ENCODE data around the gene TLCD1. TPM values are rescaled to one million over a fixed set of nuclear protein-coding genes. Genes with fewer than 3 reads are reported as not detected.

TLCD1 gene, protein sequence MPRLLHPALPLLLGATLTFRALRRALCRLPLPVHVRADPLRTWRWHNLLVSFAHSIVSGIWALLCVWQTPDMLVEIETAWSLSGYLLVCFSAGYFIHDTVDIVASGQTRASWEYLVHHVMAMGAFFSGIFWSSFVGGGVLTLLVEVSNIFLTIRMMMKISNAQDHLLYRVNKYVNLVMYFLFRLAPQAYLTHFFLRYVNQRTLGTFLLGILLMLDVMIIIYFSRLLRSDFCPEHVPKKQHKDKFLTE
- polyA plus RNA-seq (not detected in 2 replicates), polyA minus RNA-seq (not detected in 2 replicates)

DNA sequence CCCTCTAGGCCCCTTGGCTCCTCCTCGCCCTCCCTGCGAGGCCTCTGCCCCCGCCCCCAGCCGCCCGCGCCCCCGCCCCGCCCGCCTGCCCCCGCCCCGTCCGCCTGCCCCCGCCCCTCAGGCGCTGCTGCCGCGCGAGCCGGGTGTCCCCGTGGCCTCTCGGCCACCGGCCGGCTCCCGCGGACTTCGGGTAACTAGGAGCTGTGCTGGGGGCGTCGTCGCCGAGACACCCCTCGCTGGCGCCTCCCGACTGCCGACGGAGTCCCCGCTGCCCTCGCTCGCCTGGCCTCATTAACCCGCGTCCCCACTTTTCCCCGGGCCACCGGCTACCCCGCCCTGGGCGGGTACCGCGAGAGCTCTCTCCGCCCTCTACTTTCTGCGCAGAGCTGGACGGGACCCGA lies at the start of gene TLCD1:
TSS of gene TLCD1 (minus strand) at position 8 of the 401 bp plus-strand sequence. CDS start 136 bp downstream, outside the sequence.
- no peaks in the 10 kb centered on the region for H3K9me2 ChIP-seq (ENCODE audit: insufficient read depth, low read length)
- H3K27ac ChIP-seq (ENCODE audit: low read length): no peak within 1 kb of the TSS
- peaks cover 4% of the 10 kb centered on the region for H3K27me3 ChIP-seq (ENCODE audit: insufficient read depth, low read depth, low read length)
- H3K4me3 ChIP-seq (ENCODE audit: low read length): peak within 1 kb of the TSS; percentile 93
- H3K79me2 ChIP-seq (replicated peaks; ENCODE audit: insufficient read depth, low read length): peaks cover 5% of the 10 kb centered on the region
- no peaks in the 10 kb centered on the region for H4K20me1 ChIP-seq (ENCODE audit: insufficient read depth)
- H3K9ac ChIP-seq (ENCODE audit: low read length): peak within 1 kb of the TSS; percentile 42
- TF ChIP-seq SMC3 (conservative IDR thresholded peaks at IDR 0.05; ENCODE audit: poor library complexity) (no peak), RAD21 (conservative IDR thresholded peaks at IDR 0.05) (no peak), EZH2 (IDR thresholded peaks at IDR 0.05; ENCODE audit: borderline replicate concordance, insufficient read depth, low read length, poor library complexity, severe bottlenecking) (no peak), MXI1 (conservative IDR thresholded peaks at IDR 0.05; ENCODE audit: poor library complexity, severe bottlenecking) (no peak), CTCF (IDR thresholded peaks at IDR 0.05; ENCODE audit: poor library complexity, severe bottlenecking) (no peak), TAF1 (IDR thresholded peaks at IDR 0.05; ENCODE audit: low read depth) (no peak), POLR2AphosphoS5 (IDR thresholded peaks at IDR 0.05) (no peak), EP300 (conservative IDR thresholded peaks at IDR 0.05; ENCODE audit: poor library complexity, severe bottlenecking) (no peak)
- TF ChIP-seq, protein P1, sequence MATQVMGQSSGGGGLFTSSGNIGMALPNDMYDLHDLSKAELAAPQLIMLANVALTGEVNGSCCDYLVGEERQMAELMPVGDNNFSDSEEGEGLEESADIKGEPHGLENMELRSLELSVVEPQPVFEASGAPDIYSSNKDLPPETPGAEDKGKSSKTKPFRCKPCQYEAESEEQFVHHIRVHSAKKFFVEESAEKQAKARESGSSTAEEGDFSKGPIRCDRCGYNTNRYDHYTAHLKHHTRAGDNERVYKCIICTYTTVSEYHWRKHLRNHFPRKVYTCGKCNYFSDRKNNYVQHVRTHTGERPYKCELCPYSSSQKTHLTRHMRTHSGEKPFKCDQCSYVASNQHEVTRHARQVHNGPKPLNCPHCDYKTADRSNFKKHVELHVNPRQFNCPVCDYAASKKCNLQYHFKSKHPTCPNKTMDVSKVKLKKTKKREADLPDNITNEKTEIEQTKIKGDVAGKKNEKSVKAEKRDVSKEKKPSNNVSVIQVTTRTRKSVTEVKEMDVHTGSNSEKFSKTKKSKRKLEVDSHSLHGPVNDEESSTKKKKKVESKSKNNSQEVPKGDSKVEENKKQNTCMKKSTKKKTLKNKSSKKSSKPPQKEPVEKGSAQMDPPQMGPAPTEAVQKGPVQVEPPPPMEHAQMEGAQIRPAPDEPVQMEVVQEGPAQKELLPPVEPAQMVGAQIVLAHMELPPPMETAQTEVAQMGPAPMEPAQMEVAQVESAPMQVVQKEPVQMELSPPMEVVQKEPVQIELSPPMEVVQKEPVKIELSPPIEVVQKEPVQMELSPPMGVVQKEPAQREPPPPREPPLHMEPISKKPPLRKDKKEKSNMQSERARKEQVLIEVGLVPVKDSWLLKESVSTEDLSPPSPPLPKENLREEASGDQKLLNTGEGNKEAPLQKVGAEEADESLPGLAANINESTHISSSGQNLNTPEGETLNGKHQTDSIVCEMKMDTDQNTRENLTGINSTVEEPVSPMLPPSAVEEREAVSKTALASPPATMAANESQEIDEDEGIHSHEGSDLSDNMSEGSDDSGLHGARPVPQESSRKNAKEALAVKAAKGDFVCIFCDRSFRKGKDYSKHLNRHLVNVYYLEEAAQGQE (IDR thresholded peaks at IDR 0.05; ENCODE audit: borderline replicate concordance): no peak
- H3K9me3 ChIP-seq (ENCODE audit: low read length): no peaks in the 10 kb centered on the region
- H3K36me3 ChIP-seq (ENCODE audit: insufficient read depth, low read length): no peaks in the 10 kb centered on the region
- no peak within 1 kb of the TSS for H2AFZ ChIP-seq (ENCODE audit: low read depth, low read length)
- peak within 1 kb of the TSS; percentile 94 for H3K4me2 ChIP-seq (ENCODE audit: low read length)
- no peaks in the 10 kb centered on the region for H3F3A ChIP-seq (ENCODE audit: insufficient read depth, low read length, poor library complexity, severe bottlenecking)

DNA sequence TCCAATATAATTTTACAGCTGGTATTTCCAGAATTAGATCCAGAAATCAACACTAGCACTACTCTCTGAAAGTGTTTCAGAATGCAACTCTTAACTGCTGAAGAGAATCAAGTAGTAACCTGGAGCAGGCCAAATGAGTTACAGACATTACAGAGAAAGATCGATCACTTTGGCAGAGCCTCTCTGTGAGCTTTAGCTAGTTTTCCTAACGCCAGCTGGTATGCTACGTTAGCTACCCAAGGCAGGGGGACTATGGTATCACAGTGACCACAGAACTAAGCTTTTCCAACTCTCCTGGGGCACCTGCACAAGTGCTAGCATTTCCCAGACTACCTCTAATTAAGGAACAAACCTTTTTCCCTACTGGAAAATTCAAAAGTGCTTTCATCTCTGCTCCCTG lies 48.2 kb upstream of the TLCD1 start:
- Histone ChIP-seq H4K20me1 (ENCODE audit: insufficient read depth) (peaks cover 3% of the 10 kb centered on the region), H3F3A (ENCODE audit: insufficient read depth, low read length, poor library complexity, severe bottlenecking) (no peaks in the 10 kb centered on the region), H2AFZ (ENCODE audit: low read depth, low read length) (no peak overlapping the region), H3K27me3 (ENCODE audit: insufficient read depth, low read depth, low read length) (no peaks in the 10 kb centered on the region), H3K4me2 (ENCODE audit: low read length) (no peak overlapping the region), H3K4me3 (ENCODE audit: low read length) (no peak overlapping the region), H3K27ac (ENCODE audit: low read length) (peak overlapping the region; percentile 47), H3K36me3 (ENCODE audit: insufficient read depth, low read length) (peaks cover 3% of the 10 kb centered on the region), H3K9ac (ENCODE audit: low read length) (no peak overlapping the region), H3K9me3 (ENCODE audit: low read length) (no peaks in the 10 kb centered on the region), H3K79me2 (replicated peaks; ENCODE audit: insufficient read depth, low read length) (peaks cover 23% of the 10 kb centered on the region), H3K9me2 (ENCODE audit: insufficient read depth, low read length) (no peaks in the 10 kb centered on the region)
- TF ChIP-seq EP300 (conservative IDR thresholded peaks at IDR 0.05; ENCODE audit: poor library complexity, severe bottlenecking): no peak
- TF ChIP-seq, protein P1 (IDR thresholded peaks at IDR 0.05; ENCODE audit: borderline replicate concordance): no peak
- TF ChIP-seq TAF1 (IDR thresholded peaks at IDR 0.05; ENCODE audit: low read depth): no peak
- no peak for TF ChIP-seq POLR2AphosphoS5 (IDR thresholded peaks at IDR 0.05)
- no peak for TF ChIP-seq RAD21 (conservative IDR thresholded peaks at IDR 0.05)
- TF ChIP-seq CTCF (IDR thresholded peaks at IDR 0.05; ENCODE audit: poor library complexity, severe bottlenecking): no peak
- no peak for TF ChIP-seq SMC3 (conservative IDR thresholded peaks at IDR 0.05; ENCODE audit: poor library complexity)
- TF ChIP-seq MXI1 (conservative IDR thresholded peaks at IDR 0.05; ENCODE audit: poor library complexity, severe bottlenecking): no peak
- TF ChIP-seq EZH2 (IDR thresholded peaks at IDR 0.05; ENCODE audit: borderline replicate concordance, insufficient read depth, low read length, poor library complexity, severe bottlenecking): no peak

Measured in neural cell (in vitro differentiated cells).